HFF-Myc (cell line): ENCODE results near the gene TBC1D21.

ENCODE experiments used
- DNase-seq: peaks from one replicate; pipeline ENCODE4 v3.0.0-alpha.2; 2011; ENCODE audit warnings: low read depth; ENCODE audit errors: extremely low read depth
- H3K4me3 ChIP-seq: replicated peaks from 2 replicates; pipeline ENCODE4 v1.5.1; 2011; ENCODE audit warnings: low read depth, mild to moderate bottlenecking, control low read depth, low read length
- TF ChIP-seq, protein P1 (sequence below): IDR thresholded peaks from 2 replicates; pipeline ENCODE4 v1.5.1; 2012; ENCODE audit warnings: mild to moderate bottlenecking, low read depth, low read length, control low read depth; ENCODE audit errors: missing control alignments

Gene TBC1D21

DNA sequence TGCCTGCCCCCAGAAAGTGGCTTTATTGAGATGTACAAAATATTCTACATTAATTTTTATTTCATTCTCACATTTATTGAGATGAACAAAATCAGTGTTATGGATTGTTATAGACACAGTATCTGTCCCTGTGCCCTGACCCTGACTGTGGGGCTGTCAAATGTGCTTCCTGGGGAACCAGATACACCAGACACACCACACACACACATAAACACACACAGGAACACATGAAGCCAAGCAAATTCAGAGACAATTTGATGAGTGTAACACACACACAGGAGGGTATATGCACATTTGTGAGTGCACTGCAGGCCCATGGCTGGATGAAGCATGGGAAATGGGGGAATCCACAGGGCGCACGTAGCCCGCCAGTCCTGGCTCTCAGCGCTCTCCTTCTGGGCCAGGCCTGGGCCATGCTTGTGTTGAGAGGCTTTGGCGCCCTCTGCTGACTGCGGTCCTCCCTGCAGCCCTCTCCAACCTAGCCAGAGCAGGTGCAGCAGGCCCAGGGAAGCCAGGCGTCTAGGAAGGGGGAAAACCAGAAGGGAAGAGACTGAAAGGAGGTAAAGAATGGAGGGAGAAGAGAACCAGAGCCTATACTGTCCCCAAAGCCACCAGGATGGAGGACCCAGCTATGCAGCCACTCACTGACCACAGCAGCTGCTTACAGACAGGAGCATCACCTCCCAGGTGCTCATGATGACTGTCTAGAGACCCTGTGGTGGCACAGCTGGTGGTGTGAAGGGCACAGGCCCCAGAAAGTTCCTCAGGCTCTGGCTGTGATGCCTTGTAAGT is 34.9 kb downstream of the TBC1D21 start:
- TF ChIP-seq, protein P1, sequence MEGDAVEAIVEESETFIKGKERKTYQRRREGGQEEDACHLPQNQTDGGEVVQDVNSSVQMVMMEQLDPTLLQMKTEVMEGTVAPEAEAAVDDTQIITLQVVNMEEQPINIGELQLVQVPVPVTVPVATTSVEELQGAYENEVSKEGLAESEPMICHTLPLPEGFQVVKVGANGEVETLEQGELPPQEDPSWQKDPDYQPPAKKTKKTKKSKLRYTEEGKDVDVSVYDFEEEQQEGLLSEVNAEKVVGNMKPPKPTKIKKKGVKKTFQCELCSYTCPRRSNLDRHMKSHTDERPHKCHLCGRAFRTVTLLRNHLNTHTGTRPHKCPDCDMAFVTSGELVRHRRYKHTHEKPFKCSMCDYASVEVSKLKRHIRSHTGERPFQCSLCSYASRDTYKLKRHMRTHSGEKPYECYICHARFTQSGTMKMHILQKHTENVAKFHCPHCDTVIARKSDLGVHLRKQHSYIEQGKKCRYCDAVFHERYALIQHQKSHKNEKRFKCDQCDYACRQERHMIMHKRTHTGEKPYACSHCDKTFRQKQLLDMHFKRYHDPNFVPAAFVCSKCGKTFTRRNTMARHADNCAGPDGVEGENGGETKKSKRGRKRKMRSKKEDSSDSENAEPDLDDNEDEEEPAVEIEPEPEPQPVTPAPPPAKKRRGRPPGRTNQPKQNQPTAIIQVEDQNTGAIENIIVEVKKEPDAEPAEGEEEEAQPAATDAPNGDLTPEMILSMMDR = peak; percentile 97
- no peak for DNase-seq
- H3K4me3 ChIP-seq = no peak overlapping the region

DNA sequence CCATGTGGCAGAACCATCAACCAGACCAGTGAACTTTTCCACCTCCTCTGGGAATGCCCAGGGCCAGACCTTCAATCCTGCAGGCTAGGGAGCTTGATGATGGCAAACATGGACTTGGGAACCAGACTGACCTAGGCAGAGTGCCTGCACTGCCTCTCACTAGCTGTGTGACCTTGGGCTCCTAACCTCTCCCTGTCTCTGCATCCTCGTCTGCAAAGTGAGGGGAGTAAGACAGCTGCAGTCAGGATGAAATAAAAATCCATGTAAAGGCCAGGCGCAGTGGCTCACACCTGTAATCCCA is 35.4 kb downstream of the TBC1D21 start:
- no peak for DNase-seq
- TF ChIP-seq, protein P1 = no peak
- no peak overlapping the region for H3K4me3 ChIP-seq

DNA sequence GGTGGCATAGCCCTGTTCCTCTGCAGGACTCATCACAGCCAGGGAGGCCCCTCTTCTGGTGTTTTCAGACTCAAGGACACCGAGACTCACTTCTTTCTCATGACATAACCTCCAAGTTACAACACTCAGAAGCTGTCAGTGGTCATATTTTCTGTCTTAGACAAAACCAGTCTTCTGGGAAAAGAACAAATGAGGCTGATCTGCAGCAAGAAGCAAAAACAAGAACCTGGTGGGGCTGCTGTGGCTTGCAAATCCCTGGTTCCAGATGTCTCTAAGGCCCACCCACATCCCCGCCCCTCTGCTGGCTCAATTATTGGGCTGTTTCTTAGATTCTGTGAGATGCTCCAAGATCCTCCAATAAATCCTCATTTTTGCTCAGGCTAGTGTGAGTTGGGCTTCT is 36.3 kb downstream of the TBC1D21 start:
- no peak for DNase-seq
- TF ChIP-seq, protein P1 = no peak
- no peak overlapping the region for H3K4me3 ChIP-seq

DNA sequence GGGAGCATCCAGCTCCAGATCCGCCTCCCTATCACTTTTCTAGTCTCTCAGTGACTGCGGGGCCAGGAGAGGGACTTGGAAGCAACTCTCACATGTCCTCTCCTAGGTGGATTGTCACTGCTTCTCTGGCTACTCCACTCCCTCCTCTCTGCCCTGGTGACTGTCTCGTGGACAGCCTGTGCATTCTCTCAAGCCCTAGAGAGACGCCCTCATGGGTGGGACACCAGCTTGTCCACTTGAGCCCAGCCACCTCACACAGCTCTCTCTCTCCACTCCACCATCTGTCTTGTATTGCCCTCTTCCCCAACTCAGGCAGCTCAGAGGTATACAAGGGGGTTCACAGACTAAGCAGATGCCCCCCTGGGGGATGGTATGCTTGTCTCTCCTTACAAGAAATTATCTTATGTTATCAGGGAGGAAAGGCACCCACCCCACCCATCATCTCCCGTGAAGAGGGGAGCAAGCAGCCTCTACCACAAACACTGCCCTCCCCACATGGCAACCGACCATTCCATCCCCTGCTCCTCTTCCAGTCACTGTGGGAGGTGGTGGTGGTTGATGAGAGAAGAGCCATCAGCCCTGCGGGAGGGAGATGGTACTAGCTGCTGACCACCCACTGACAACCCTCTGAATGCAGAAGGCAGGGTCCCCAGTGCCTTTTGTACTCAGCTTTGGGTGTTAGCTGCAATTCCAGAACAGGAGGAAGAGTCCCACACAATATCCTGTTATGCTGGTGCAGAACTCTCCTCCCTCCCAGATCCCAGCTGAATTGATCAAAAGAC is 37.3 kb downstream of the TBC1D21 start:
- TF ChIP-seq, protein P1 = no peak
- no peak for DNase-seq
- no peak overlapping the region for H3K4me3 ChIP-seq

DNA sequence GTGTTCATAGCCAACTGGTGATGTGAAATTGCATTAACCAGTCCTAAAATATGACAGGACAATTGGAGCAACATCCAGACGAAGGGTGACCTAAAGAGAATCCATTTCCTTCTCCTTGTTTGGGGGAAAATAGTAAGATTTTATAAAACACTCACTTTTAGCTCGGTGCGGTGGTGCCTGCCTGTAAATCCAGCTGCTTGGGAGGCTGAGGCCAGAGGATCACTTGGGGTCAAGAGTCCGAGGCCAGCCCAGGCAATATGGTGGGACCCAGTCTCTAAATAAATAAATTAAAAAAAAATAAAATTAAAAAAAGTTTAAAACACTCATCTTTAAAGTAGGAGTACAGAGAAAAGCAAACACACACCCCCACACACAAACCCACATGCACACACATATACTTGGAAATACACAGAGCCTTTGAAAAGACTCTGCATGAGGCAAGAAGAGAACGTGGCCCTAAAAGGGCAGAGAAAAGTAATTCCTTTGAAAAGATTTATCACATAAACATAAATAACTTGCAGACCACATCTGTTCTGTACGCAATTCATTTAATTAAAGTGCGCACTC is 38.7 kb downstream of the TBC1D21 start:
- no peak overlapping the region for H3K4me3 ChIP-seq
- no peak for DNase-seq
- TF ChIP-seq, protein P1 = no peak

DNA sequence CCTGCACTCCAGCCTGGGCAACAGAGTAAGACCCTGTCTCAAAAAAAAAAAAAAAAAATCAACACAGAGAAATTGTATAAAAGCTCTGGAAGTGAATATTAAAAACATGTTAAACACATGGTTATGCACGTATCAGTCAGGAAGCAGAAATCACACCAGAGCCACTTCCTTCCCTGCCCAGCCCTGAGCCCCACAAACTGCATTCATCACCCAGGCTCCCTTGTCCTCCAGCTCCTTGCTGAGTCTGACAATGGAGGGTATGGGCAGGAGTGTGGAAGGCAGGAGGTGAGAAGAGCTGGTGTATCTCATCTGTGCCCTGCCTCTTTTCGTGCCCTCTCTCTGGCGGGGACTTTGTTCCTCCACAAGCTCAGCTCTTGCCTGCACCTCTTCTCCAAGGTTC is 40.8 kb downstream of the TBC1D21 start:
- DNase-seq = no peak
- no peak overlapping the region for H3K4me3 ChIP-seq
- TF ChIP-seq, protein P1 = no peak
